OCI-LY7 (cell line): ENCODE data around the gene ANKRD63. TPM values are rescaled to one million over a fixed set of nuclear protein-coding genes. Genes with fewer than 3 reads are reported as not detected.

Experiments
- BruUV-seq: library from RNA; stranded (reverse); fragments of 400-500 nt; replicated peaks from 2 replicates; lab custom pipeline; 2021; lab: Mats Ljungman, UMichigan
- CTCF ChIA-PET: fragments of 300-600 bp; sonication (Branson Sonifier 250); formaldehyde crosslinking; loops from one replicate; lab custom pipeline; 2022; ENCODE audit warnings: antibody characterized with exemption; ENCODE audit not compliant: unreplicated experiment; lab: Charles Lee
- POLR2A ChIA-PET: fragments of 300-600 bp; sonication (Branson Sonifier 250); formaldehyde crosslinking; loops from one replicate; lab custom pipeline; 2022; ENCODE audit warnings: antibody characterized with exemption; lab: Charles Lee
- DNase-seq: peaks from one replicate; pipeline ENCODE4 v3.0.0-alpha.2; 2015; ENCODE audit warnings: low spot score
- H2AFZ ChIP-seq: fragments of 200-600 bp; sonication (generic), shearing (Covaris generic); 2 replicates; pipeline ENCODE4 v1.6.1; 2014; ENCODE audit warnings: mild to moderate bottlenecking, antibody characterized with exemption, low read length, moderate library complexity
- H3K27ac ChIP-seq: fragments of 200-600 bp; sonication (generic); 2 replicates; pipeline ENCODE4 v1.5.1; 2014; ENCODE audit warnings: mixed run types, low read depth, mild to moderate bottlenecking, moderate library complexity, low read length, inconsistent platforms; ENCODE audit not compliant: poor library complexity, severe bottlenecking
- H3K36me3 ChIP-seq: fragments of 200-600 bp; sonication (generic); 2 replicates; pipeline ENCODE4 v1.6.1; 2014; ENCODE audit warnings: mild to moderate bottlenecking, antibody characterized with exemption, low read length, moderate library complexity, mixed read lengths; ENCODE audit not compliant: insufficient read depth
- H3K4me1 ChIP-seq: fragments of 200-600 bp; sonication (generic); 2 replicates; pipeline ENCODE4 v1.5.1; 2014; ENCODE audit warnings: mild to moderate bottlenecking, low read length; ENCODE audit not compliant: insufficient read depth, poor library complexity, severe bottlenecking
- H3K4me2 ChIP-seq: fragments of 200-600 bp; sonication (generic); 2 replicates; pipeline ENCODE4 v1.6.1; 2014; ENCODE audit warnings: mild to moderate bottlenecking, low read length
- H3K4me3 ChIP-seq: fragments of 200-600 bp; sonication (generic); 2 replicates; pipeline ENCODE4 v1.5.1; 2014; ENCODE audit warnings: mild to moderate bottlenecking, low read depth, low read length; ENCODE audit not compliant: poor library complexity, severe bottlenecking
- H3K79me2 ChIP-seq: fragments of 200-600 bp; sonication (generic); 2 replicates; pipeline ENCODE4 v1.6.1; 2016; ENCODE audit warnings: low read depth, mild to moderate bottlenecking, low read length, moderate library complexity, mixed read lengths; ENCODE audit not compliant: insufficient read depth
- H3K9me2 ChIP-seq: fragments of 200-600 bp; sonication (generic); 2 replicates; pipeline ENCODE4 v1.6.1; 2016; ENCODE audit warnings: mild to moderate bottlenecking, low read length, mixed read lengths; ENCODE audit not compliant: insufficient read depth
- H3K9me3 ChIP-seq: fragments of 200-600 bp; sonication (generic); 2 replicates; pipeline ENCODE4 v1.6.1; 2014; ENCODE audit warnings: mild to moderate bottlenecking, mixed run types, low read length, mixed read lengths
- H4K20me1 ChIP-seq: fragments of 200-600 bp; sonication (generic); 2 replicates; pipeline ENCODE4 v1.6.1; 2014; ENCODE audit warnings: mild to moderate bottlenecking, antibody characterized with exemption, low read length, moderate library complexity, mixed read lengths; ENCODE audit not compliant: insufficient read depth
- EZH2phosphoT487 ChIP-seq: fragments of 200-600 bp; sonication (generic); IDR thresholded peaks from 2 replicates; pipeline ENCODE4 v1.6.1; 2018; ENCODE audit warnings: low read depth, borderline replicate concordance, mild to moderate bottlenecking, mixed run types, antibody characterized with exemption, low read length, moderate library complexity, mixed read lengths
- intact Hi-C: fragments of 100-400 bp; cut with micrococcal nuclease; formaldehyde crosslinking; loops from one replicate; pipeline ENCODE4 v1.10.0; 2022; ENCODE audit not compliant: unreplicated experiment
- total RNA-seq, 2 experiments: library from RNA; depleted of rRNA in 1 of 2; stranded (reverse); fragments of >200 nt in 1 of 2; shearing (Covaris generic) in 1 of 2; gene quantifications; 2 replicates each; pipeline ENCODE4 v1.2.3, GENCODE V29; 2014 to 2022
- TF ChIP-seq, protein P1 (sequence below): fragments of 200-600 bp; sonication (generic); conservative IDR thresholded peaks from 2 replicates; pipeline ENCODE4 v1.5.1; 2014; ENCODE audit warnings: mild to moderate bottlenecking, antibody characterized with exemption, low read length, moderate library complexity, mixed read lengths

ANKRD63 gene
- total RNA-seq, 2 experiments from 2014 or later: not detected

DNA sequence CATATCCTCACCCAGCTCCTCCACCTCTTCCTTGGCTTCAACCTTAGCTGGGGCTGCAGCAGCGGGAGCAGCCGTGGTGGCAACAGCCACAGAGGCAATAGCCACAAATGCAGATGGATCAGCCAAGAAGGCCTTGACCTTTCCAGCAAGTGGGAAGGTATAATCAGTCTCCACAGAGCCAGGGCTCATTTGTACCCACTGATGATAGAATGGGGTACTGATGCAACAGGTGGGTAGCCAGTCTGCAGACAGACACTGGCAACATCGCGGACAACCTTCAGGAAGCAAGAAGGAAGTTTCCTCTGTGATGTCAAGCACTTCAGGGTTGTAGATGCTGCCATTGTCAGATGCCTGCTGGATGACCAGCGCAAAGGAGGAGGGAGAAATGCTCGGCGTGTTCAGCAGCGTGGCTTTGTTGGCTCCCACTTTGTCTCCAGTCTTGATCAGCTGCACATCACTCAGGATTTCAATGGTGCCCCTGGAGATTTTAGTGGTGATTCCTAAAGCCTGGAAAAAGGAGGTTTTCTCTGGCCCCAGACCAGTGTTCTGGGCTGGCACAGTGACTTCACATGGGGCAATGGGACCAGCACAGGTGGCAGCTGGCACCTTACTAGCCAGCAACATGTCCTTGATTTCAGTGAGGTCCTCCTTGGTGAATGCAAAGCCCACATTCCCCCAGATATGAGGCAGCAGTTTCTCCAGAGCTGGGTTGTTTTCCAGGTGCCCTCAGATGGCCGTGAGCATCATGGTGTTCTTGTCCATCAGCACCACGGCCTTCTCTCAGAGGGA lies 29.7 kb upstream of the ANKRD63 start:
- POLR2A ChIA-PET: interaction anchor here (0.6 to 1.1 kb wide), 2 partner anchors 70 to 178 kb away, joined by 3 to 4 read pairs; partner anchors contain the start of gene KNSTRN
- intact Hi-C loops: no loop called here

DNA sequence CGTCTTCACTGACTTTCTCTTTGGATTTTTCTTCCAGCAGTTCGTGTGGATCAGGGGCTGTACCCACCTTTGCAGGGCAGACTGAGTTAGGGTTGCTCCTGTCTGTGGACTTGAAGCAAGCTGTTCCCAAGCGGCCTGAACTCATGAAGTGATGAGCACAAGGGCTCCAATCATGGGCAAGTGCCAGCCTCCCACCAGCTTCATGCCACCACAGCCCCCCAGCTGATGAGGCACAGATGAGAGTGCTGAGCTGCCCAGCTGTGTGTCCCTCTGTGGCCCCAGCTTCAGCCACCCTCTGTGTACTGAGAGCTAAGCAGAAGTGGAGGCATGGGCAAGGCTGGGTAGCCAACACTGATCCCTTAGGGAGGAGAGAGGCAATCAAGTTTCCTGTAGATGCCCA lies 28.1 kb upstream of the ANKRD63 start:
- Histone ChIP-seq H3K79me2 (no peaks in the 10 kb centered on the region), H3K36me3 (no peaks in the 10 kb centered on the region), H3K9me2 (no peaks in the 10 kb centered on the region), H3K4me2 (no peak overlapping the region), H3K9me3 (no peaks in the 10 kb centered on the region), H3K4me1 (no peaks in the 10 kb centered on the region), H3K27ac (no peak overlapping the region), H4K20me1 (no peaks in the 10 kb centered on the region), H2AFZ (no peak overlapping the region), H3K4me3 (no peak overlapping the region)
- no peak for DNase-seq
- POLR2A ChIA-PET: interaction anchor here (0.7 to 1.3 kb wide), 4 partner anchors 32 to 365 kb away, joined by 3 to 4 read pairs (median 3); partner anchors contain the start of gene KNSTRN
- TF ChIP-seq, protein P1, sequence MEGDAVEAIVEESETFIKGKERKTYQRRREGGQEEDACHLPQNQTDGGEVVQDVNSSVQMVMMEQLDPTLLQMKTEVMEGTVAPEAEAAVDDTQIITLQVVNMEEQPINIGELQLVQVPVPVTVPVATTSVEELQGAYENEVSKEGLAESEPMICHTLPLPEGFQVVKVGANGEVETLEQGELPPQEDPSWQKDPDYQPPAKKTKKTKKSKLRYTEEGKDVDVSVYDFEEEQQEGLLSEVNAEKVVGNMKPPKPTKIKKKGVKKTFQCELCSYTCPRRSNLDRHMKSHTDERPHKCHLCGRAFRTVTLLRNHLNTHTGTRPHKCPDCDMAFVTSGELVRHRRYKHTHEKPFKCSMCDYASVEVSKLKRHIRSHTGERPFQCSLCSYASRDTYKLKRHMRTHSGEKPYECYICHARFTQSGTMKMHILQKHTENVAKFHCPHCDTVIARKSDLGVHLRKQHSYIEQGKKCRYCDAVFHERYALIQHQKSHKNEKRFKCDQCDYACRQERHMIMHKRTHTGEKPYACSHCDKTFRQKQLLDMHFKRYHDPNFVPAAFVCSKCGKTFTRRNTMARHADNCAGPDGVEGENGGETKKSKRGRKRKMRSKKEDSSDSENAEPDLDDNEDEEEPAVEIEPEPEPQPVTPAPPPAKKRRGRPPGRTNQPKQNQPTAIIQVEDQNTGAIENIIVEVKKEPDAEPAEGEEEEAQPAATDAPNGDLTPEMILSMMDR: no peak
- no peak for TF ChIP-seq EZH2phosphoT487
- CTCF ChIA-PET: no interaction called here
- intact Hi-C loops: loop anchor here (1.0 kb wide), 1 partner anchor 32 kb away; no protein-coding TSS in a partner anchor
- no TSS peak for BruUV-seq

More for the DNA sequence above, 29.7 kb upstream of the ANKRD63 start:
- no peak for DNase-seq
- no TSS peak for BruUV-seq
- Histone ChIP-seq H3K27ac (no peak overlapping the region), H3K9me2 (no peaks in the 10 kb centered on the region), H3K36me3 (no peaks in the 10 kb centered on the region), H3K9me3 (no peaks in the 10 kb centered on the region), H3K4me2 (no peak overlapping the region), H3K4me3 (no peak overlapping the region), H3K4me1 (no peaks in the 10 kb centered on the region), H3K79me2 (no peaks in the 10 kb centered on the region), H2AFZ (no peak overlapping the region), H4K20me1 (no peaks in the 10 kb centered on the region)
- TF ChIP-seq, protein P1: no peak
- no peak for TF ChIP-seq EZH2phosphoT487
- CTCF ChIA-PET: no interaction called here
